HCEC 1CT (cell line): ENCODE results near the gene IRS4.
A peak's percentile ranks its signal among the peaks of the same experiment; 100 is the strongest.

Source experiments
- DNase-seq: peaks from one replicate; pipeline ENCODE4 v3.0.0-alpha.2; 2017

IRS4 gene

DNA sequence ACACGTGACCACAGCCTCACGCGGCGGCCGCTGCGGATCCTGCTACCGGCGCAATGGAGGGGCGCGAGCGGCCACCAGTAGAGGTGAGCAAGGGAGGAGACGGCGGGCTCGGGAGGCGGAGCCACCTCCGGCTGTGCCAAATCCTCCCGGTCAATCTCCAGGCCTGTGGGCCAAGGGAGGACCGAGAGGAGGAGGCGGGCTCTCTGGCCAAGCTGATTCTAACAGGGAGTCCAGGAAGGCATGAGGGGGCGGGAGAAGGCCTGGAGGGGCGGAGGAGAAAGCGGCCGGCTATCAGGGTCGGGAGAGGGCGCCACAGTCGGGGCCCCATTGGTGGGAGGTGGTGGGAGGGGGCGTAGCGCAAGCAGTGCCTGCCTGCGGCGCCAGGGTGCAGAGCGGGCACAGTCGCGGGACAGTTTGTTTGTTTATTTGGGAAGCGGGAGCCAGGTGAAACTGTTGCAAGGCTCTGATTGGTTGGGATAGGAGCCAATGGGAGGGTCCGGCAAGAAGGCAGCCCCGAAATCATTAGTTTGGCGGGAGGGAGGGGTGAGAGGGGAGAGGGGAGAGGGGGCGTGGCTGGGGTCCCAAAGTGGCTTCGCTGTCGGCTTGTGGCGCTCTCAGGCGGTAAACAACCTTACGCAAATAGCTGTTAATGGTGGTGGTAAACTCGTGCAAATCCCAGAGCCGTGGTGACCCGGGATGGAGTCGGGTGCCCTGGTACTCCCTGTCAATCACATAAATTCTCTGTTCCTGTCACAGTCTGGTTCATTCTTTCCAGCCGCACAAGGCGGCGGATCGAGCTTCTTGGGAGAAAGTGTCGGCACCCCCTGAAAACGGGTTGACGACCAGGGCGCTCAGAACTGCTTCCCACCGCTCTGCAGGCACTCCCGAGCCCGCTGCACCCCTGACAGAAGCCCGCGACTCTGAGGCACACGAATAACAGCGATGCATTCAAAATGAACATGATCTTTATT, at the start of gene IRS4:
Gene IRS4, minus strand, starts transcription at position 55 of the 971 bp plus-strand sequence.
- no peak for DNase-seq

DNA sequence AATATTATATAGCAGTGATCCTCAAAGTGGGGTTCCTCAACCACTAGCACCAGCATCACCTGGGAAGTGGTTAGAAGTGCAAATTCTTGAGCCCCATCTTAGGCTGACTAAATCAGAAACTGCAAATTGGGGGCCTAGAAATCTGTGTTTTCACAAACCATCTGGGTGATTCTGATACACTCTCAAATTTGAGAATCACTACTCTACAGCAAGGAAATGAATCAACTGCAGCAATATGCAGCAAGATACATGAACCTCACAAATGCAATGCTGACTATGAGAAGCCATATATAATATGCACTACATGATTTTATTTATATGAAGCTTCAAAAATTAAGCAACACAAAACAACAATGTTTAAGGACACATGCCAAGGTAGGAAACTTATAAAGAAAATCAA, 36.2 kb upstream of the IRS4 start:
- no peak for DNase-seq

DNA sequence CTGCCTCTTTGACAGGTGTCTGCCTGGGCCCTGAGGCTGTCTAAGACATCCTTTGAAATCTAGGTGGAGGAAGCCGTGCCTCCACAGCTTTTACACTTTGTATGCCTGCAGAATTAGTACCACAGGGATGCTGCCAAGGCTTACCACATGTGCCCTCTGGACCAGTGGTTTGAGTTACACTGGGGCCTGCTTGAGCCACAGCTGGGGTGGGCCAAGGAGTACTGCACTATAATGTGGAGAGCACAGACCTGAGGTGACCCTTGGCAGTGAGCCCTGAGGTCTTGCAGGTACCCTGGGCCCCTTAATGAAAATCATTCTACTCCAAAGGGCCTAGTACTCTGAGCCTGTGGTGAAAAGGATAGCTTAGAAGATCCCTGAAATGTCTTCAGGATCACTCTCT, 27.2 kb upstream of the IRS4 start:
- DNase-seq = no peak

DNA sequence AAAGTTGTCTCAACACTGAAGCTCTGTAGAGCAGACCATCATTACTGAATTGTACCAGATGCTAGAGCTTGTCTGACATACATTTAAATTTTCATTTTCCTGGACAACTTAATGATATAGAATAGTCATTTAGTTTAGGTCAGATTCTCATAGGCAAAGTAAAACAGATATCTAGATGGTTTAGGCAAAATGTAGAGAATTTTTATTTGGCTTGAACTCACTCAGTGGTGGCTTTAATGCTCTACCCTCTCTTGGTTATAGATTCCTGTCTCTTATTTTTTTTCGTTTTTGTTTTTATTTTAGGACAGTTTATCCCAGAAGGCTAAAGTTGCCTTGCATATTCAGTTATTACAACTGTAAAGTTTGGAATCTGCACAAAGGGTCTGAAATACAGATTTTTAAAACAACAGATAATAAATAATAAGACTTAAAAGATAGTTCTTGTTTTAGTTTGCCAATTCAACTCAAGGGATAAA, 4.0 kb upstream of the IRS4 start:
- DNase-seq = no peak

DNA sequence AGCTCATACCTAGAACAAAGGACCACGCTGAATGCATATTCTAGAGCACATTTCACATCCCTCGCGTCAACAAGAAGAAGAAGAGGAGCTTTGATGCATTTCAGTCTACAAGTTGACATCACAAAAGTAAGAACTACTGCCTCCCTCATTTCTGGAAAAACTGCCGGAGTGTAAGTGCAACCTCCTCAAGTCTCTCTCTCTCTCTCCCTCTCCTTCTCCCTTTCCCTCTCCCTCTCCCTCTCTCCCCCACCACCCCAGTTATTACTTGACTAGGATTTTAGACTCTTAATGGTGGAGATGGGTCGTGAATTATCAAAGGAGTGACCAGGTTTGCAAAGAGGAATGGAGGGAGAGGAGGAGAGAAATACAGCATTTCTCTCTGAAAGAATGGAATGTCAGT, 1.4 kb upstream of the IRS4 start:
- DNase-seq = no peak

DNA sequence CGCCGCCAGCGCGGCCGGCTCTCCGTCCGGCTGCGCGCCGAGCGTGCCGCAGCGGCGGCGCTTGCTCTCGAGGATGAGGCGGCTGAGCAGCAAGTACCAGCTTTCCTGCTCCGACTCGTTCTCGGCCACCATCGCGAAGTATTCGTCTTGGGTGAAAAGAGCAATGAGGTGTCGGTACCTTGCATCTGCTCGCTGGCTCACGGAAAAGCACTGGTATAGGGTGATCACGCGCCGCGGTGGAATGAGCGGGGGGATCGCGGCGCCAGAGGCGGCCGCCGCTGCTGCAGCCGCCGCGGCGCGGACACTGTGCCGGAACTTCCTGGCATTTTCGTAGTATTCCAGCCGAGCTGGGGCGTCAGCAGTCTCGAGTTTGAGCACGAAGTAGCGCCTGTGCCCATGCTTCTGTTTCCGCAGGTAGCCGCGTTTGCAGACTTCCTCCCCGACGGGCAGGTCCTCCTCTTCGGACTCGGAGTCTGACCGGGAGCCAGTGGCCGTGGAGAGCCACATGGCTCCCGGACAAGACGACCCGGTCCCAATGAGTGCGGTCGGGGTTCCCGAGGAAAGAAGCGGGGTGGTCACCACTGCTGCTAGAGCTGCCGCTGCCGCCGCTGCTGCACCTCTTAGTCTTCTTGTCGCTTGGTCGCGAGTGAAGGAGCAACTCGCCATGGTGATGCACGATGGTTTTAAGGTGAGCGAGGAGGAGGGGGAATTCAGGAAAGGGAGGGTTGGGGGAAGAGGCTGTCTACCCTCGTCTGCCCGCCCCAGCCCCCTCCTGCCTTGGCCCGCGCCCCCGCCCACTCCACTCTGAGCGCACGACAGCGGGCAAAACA, 469 bp downstream of the IRS4 start:
- no peak for DNase-seq

DNA sequence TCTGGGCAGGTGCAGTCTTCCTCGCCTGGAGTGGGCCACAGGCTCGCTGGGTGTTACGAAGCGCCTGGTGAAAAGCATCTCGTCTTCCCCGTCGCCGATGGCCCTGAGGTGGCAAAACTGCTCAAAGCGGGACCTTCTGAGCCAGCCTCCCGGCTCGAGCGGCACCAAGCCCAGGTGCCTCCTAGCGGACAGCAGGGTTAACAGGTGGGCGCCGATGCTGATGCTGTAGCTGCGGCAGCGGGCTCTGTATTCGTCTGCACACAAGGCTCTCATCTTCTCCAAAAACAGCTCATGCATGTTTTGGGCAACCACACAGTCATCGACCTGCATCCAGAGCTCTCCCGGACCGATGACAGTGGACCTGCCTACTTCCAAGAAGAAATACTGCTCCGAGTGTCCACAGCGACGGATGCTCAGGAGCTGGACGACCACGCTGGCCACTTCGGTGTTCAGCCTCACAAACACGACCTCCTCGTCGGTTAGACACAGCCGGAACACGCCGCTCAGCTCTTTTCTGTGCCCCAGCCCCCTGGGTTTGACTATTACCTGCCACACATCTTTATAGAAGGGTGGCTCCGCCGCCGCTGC, 1.2 kb downstream of the IRS4 start:
- DNase-seq = no peak

DNA sequence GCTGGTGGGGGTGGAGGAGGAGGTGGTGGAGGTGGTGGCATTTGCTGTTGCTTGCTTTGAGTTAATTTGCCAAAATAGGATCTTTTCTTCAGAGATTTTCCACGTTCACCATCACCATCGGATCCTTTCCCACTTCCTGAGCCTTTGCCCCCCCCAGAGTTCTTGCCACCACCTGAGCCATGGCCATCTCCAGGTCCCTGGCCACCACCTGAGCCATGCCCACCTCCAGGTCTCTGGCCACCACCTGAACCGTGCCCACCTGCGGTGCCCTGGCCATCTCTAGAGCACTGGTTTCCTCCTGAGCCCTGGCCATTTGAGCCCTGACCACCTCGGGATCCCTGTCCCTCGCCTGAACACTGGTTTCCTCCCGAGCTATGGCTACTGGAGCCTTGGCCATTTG, 1.9 kb downstream of the IRS4 start:
- DNase-seq = no peak

DNA sequence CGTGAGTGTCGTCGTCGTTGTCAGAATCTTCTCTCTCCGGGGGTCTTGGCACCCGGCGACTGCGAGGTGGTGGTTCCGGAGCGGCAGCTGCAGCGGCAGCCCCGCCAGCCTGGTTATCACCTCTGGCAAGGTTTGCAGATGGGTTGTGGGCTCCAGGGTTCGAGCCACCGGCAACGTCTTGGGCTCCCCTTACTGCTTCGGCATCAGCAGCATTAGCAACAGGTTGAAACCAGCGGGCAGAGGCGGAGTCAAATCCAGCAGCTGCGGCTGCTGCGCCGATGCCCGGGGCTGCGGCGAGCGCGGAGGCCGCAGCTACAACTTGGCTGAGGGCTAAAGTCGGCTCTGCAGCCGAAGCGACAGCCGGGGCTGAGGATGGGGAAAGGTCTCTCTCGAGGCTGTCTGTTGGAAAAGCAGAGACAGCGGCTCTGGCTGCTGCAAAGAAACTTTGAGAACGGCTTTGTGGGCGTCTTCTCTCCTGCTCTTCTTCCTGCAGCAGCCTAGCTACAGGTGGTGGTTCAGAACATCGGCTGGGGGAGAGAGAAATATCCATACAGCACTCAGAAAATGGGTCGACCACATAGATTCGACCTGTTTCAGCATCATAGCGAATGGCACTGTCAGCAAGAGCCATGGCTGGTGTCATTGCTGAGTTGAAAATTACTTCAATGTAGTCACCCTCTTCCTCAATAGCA, 3.6 kb downstream of the IRS4 start:
- DNase-seq = no peak

DNA sequence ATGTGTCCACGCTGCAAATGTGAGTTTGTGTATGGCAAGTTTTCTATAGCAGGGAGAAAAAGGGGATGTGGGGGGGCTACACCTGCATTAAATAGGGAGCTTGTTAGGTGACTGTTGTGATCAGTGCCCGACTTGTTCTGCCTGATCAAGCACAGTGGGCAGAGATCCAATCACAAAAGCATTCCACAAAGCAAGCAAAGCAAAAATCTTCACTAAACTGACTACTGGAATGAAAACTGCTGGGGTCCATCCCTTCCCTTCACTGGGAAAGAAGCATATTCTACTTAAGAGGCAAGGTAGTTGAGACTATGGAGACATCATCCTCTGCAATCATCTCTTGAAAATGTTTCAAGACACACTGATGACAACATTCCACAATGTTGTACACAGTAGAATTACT, 5.2 kb downstream of the IRS4 start:
- DNase-seq = no peak

DNA sequence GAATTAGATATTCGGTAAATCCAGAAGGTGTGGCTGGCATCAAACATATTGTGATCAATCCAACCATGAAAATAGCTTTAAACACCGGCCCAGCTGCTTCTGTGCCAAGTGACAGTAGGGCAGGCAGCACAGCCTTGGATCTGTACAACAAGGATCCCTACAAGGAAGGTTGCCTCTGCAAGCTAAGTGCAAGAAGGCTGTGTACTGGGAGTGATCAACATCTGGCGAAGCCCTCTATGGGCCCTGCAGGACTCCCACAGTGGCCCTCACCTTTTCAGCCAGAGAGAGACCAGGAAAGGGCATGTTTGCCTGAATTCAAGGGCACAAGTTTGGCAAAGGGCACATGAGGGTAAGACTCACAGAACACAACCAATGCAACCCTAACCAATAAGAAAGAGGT, 9.6 kb downstream of the IRS4 start:
- no peak for DNase-seq

DNA sequence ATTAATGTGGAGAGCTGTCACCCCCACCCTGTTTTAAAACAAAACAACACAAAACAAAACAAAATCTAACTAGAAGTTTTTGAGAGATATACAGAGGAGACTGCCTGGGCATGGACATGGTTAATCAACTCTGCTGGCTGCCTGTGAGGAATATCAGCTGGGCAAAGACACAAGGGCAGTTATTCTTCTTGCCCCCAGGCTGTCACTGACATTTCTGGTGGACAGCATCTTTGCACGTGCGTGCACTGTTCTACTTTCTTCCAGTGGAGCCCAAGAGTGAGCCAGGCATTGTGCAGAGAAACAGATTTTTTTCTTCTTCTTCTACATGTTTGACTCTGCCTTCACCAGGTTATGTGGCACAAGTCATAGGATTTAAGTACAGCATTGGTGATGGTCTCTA, 13.8 kb downstream of the IRS4 start:
- no peak for DNase-seq

DNA sequence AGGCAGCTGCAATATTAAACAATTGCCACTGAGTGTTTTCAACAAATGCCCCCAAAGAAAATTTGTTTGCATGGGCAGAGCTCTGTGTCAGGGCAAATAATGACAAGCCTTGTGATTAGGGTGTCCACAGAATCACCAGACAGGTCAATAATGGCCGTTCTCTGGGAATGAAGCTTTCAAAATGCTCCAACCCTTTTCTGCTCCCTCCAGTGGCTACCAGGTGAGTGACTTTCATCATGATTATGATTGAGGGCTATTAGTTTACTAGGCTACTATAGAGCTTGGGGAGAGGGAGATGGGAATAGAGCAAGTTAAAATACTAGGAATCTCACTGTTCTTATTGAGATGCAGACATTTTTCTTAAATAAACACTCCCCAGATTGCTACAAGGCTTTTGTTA, 23.5 kb downstream of the IRS4 start:
- DNase-seq = no peak

DNA sequence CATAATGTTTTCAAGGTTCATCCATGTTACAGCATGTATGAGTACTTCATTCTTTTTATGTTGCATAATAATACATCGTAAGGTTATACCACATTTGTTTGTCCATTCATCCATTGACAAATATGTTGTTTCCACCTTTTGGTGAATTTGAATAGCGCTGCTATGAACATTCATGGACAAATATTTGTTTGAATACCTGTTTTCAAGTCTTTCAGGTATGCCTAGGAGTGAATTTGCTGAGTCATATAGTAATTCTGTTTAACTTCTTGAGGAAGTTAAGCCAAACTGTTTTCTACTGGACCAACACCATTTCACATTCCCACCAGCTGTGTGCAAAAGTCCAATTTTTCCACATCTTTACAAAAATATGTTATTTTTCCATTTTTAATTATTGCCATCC, 31.5 kb downstream of the IRS4 start:
- no peak for DNase-seq

DNA sequence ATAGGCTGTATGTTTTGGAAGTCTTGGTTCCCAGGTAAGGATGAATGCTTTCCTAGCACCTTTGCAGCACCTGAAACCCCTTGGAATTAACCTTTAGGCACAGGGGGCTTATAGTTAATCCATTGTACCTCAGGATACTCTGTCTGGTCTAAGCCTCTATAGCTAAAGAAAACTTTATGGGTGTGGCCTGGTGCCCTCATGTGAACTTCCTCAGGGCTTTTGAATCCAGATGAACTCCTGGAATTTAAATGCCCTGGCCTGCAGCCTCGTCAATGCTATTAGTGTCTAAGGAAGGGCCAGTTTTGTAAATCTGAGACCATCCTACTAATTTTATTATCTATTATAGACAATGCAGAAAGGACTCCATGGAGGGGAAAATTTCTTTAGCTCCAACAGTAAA, 33.8 kb downstream of the IRS4 start:
- DNase-seq = no peak

DNA sequence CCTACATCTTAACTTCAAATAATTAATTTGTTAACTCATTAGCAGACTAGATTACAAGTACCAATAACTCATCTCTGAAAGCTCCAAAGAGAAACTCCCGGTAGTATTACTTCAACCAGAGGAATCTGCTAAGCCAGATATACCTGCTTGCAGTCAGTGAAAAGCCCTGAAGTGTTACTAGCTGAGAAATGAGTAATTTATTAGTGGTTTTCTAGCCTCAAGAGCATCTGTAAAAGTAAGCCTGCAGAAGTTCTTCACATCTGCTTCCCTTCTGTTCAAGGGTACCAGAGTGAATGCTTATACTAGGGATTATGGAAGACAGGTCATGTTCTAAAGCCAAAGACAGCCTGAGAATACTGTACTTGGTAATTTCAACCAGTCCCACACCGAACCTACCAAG, 34.7 kb downstream of the IRS4 start:
- no peak for DNase-seq

DNA sequence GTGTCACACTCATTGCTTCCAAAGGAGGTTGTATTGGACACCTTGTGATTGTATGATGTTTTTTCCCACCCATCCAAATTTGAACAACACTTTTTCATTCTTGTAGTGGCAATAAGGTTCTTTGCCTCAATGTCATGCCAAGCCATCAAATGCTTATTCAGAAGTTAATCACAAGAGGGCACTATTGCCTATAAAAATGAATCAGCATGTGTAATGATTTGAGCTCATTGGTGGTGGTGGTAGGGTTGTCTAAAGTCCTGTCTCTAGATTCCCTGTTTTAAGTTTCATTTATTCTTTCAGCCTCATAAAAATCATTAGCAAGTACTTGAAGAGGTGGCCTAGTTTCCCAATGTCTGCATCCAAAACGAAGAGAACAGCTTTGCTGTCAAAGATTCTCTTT, 37.0 kb downstream of the IRS4 start:
- DNase-seq = peak; percentile 27

DNA sequence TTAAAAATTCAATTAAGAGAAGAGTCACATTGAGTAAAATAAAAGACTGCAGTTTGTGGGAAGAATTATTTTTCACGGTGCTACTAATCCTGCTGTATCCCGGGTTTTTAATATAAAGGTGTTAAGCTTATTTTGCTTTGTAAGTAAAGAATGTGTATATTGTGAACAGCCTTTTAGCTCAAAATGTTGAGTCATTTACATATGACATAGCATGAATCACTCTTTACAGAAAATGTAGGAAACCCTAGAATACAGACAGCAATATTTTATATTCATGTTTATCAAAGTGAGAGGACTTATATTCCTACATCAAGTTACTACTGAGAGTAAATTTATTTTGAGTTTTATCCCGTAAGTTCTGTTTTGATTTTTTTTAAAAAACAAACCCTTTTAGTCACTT, 39.7 kb downstream of the IRS4 start:
- peak; percentile 17 for DNase-seq
